CD14-positive monocyte (primary cell): Measurements from ENCODE around the gene EMC8. TPM values are rescaled to one million over a fixed set of nuclear protein-coding genes. Genes with fewer than 3 reads are reported as not detected.

Experiments
- DNase-seq, 3 donors: peaks; one replicate each; pipeline ENCODE4 v3.0.0-alpha.2; 2011 to 2022
- H2AFZ ChIP-seq: 2 replicates; pipeline ENCODE4 v1.6.0; 2012; ENCODE audit warnings: mild to moderate bottlenecking, low read depth, low read length, inconsistent platforms; ENCODE audit not compliant: insufficient read depth, poor library complexity, severe bottlenecking
- H3K27ac ChIP-seq, 2 donors: 1 replicate in 1 of 2; 2 replicates in 1 of 2; pipeline ENCODE4 v1.5.1; 2012 to 2013; ENCODE audit warnings: low read length in 2 of 2, control low read depth in 1 of 2, inconsistent platforms in 1 of 2, low read depth in 1 of 2, mild to moderate bottlenecking in 1 of 2
- H3K27me3 ChIP-seq, 2 donors: one replicate each; pipeline versions ENCODE4 v1.6.0 to v1.6.1; 2011 to 2013; ENCODE audit warnings: low read length in 2 of 2; ENCODE audit not compliant: control insufficient read depth in 2 of 2, insufficient read depth in 2 of 2
- H3K36me3 ChIP-seq, 2 donors: replicated peaks in 1 of 2; 1 replicate in 1 of 2; 2 replicates in 1 of 2; pipeline versions ENCODE4 v1.5.1 to v1.6.1; 2012 to 2013; ENCODE audit warnings: low read length in 2 of 2, control low read depth in 1 of 2, inconsistent platforms in 1 of 2, mild to moderate bottlenecking in 1 of 2; ENCODE audit not compliant: insufficient read depth in 2 of 2, control insufficient read depth in 1 of 2
- H3K4me1 ChIP-seq, 2 donors: 1 replicate in 1 of 2; 2 replicates in 1 of 2; pipeline versions ENCODE4 v1.5.1 to v1.6.1; 2012 to 2013; ENCODE audit warnings: low read length in 2 of 2, control low read depth in 1 of 2, inconsistent platforms in 1 of 2, mild to moderate bottlenecking in 1 of 2, moderate library complexity in 1 of 2; ENCODE audit not compliant: insufficient read depth in 2 of 2, control insufficient read depth in 1 of 2
- H3K4me2 ChIP-seq: replicated peaks from 2 replicates; pipeline ENCODE3; 2012; ENCODE audit warnings: low read length, moderate library complexity, mild to moderate bottlenecking; ENCODE audit not compliant: poor library complexity, severe bottlenecking; ENCODE audit errors: extremely low read depth
- H3K4me3 ChIP-seq, 3 experiments: fragments of 200-600 bp in 1 of 3; sonication (generic) in 1 of 3; replicated peaks in 1 of 3; 1 replicate in 2 of 3; 2 replicates in 1 of 3; pipeline ENCODE4 v1.5.1; 2011 to 2013; ENCODE audit warnings: low read length in 3 of 3, mild to moderate bottlenecking in 3 of 3, control low read depth in 2 of 3, low read depth in 2 of 3, inconsistent platforms in 1 of 3, moderate library complexity in 1 of 3
- H3K79me2 ChIP-seq: 2 replicates; pipeline ENCODE4 v1.6.0; 2012; ENCODE audit warnings: mild to moderate bottlenecking, control low read depth, inconsistent platforms, low read length, moderate library complexity; ENCODE audit not compliant: insufficient read depth
- H3K9ac ChIP-seq: 2 replicates; pipeline ENCODE4 v1.6.0; 2017; ENCODE audit warnings: low read length, mild to moderate bottlenecking; ENCODE audit not compliant: insufficient read depth, poor library complexity, severe bottlenecking
- H3K9me3 ChIP-seq, 2 donors: replicated peaks in 1 of 2; 1 replicate in 1 of 2; 2 replicates in 1 of 2; pipeline versions ENCODE4 v1.5.1 to v1.6.1; 2012 to 2013; ENCODE audit warnings: low read length in 2 of 2, control low read depth in 1 of 2; ENCODE audit not compliant: control insufficient read depth in 1 of 2, insufficient read depth in 1 of 2
- H4K20me1 ChIP-seq: 2 replicates; pipeline ENCODE4 v1.6.0; 2012; ENCODE audit warnings: mild to moderate bottlenecking, low read length, control low read depth, moderate library complexity; ENCODE audit not compliant: insufficient read depth
- H3K27ac Mint-ChIP-seq, 7 donors: one replicate each; pipeline ENCODE4 v1.8.0; 2020; ENCODE audit warnings: mild to moderate bottlenecking in 7 of 7, mixed read lengths in 7 of 7, moderate library complexity in 6 of 7, inconsistent platforms in 2 of 7
- H3K27me3 Mint-ChIP-seq, 3 donors: one replicate each; pipeline ENCODE4 v1.8.0; 2021 to 2022; ENCODE audit warnings: low read depth in 3 of 3, mild to moderate bottlenecking in 3 of 3, mixed read lengths in 3 of 3, moderate library complexity in 3 of 3, inconsistent platforms in 1 of 3
- H3K36me3 Mint-ChIP-seq, 2 donors: one replicate each; pipeline ENCODE4 v1.8.0; 2020; ENCODE audit warnings: mixed read lengths in 2 of 2, inconsistent platforms in 1 of 2, mild to moderate bottlenecking in 1 of 2
- H3K4me1 Mint-ChIP-seq: one replicate; pipeline ENCODE4 v1.8.0; 2020; ENCODE audit warnings: mild to moderate bottlenecking, mixed read lengths
- H3K4me3 Mint-ChIP-seq, 2 donors: one replicate each; pipeline ENCODE4 v1.8.0; 2020; ENCODE audit warnings: mild to moderate bottlenecking in 2 of 2, mixed read lengths in 2 of 2, moderate library complexity in 1 of 2
- H3K9me3 Mint-ChIP-seq, 7 donors: one replicate each; pipeline ENCODE4 v1.8.0; 2020 to 2022; ENCODE audit warnings: mixed read lengths in 7 of 7, mild to moderate bottlenecking in 6 of 7, moderate library complexity in 6 of 7, inconsistent platforms in 2 of 7
- CTCF ChIP-seq: fragments of 200-600 bp; IDR thresholded peaks from one replicate; pipeline ENCODE4 v1.8.0; 2022; ENCODE audit warnings: antibody characterized with exemption, mild to moderate bottlenecking
- WGBS: methylation state at CpG from one replicate; pipeline ENCODE4 v1.1.5; 2013; ENCODE audit warnings: missing lambda C conversion rate; ENCODE audit not compliant: insufficient coverage; 5-methylcytosine and 5-hydroxymethylcytosine counted together
- intact Hi-C, 2 donors: fragments of 100-400 bp; cut with micrococcal nuclease; formaldehyde crosslinking; loops; one replicate each; pipeline versions ENCODE4 v1.15.0 to v1.15.1; 2023
- polyA plus RNA-seq, 3 donors: library from polyadenylated mRNA; depleted of rRNA in 1 of 3; unstranded in 2 of 3; stranded (reverse) in 1 of 3; fragments of 300-500 nt in 2 of 3; fragments of >200 nt in 1 of 3; fragmentation: Illumina TruSeq in 2 of 3; gene quantifications; 1 replicate in 2 of 3; 2 replicates in 1 of 3; pipeline ENCODE4 v1.2.3, GENCODE V29; 2012 to 2021

Gene EMC8
- polyA plus RNA-seq, 3 donors: 28.2 to 30.0 (median 29.9) TPM

DNA sequence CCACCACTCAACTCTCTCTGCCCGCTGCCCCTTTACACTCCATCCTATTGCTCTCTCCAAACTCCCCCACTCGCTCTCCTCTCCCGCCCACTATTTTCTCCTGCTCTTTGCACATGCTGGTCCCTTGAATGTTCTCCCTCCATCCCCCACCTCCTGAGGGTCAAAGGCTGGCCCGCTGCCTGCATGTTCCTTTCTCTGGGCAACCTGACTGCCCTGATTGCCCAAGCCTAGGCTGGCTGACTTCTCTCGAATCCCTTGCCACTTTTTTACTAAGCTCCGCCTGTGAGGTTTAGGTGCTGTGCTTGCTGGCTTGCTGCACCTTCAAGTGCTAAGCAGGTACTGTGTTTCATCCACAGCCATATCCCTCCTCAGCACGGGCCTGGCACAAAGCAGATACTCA is 2.7 kb downstream of the EMC8 start:
- Mint-ChIP-seq H3K9me3 (peaks cover 0 to 3% (median 0%) of the 10 kb centered on the region in 7 donors), H3K27ac (peak overlapping the region in 1 of 7 donors; percentile 32), H3K4me3 (no peak overlapping the region), H3K36me3 (peaks cover 60 to 61% of the 10 kb centered on the region in 2 donors), H3K4me1 (peaks cover 29% of the 10 kb centered on the region), H3K27me3 (peaks cover 0 to 8% (median 0%) of the 10 kb centered on the region in 3 donors)
- DNase-seq: no peak
- Histone ChIP-seq H4K20me1 (peaks cover 74% of the 10 kb centered on the region), H3K36me3 (peaks cover 51 to 68% of the 10 kb centered on the region in 2 donors), H3K27ac (peak overlapping the region in 1 of 2 donors; percentile 19), H3K9me3 (no peaks in the 10 kb centered on the region), H3K4me2 (no peak overlapping the region), H3K27me3 (no peaks in the 10 kb centered on the region), H3K4me1 (peaks cover 19 to 27% of the 10 kb centered on the region in 2 donors), H2AFZ (no peak overlapping the region), H3K4me3 (no peak overlapping the region), H3K9ac (no peak overlapping the region), H3K79me2 (peaks cover 100% of the 10 kb centered on the region)
- WGBS: 93% methylated on average over 5 of the region's 7 CpGs
- intact Hi-C loops: no loop called here
- TF ChIP-seq CTCF: no peak

DNA sequence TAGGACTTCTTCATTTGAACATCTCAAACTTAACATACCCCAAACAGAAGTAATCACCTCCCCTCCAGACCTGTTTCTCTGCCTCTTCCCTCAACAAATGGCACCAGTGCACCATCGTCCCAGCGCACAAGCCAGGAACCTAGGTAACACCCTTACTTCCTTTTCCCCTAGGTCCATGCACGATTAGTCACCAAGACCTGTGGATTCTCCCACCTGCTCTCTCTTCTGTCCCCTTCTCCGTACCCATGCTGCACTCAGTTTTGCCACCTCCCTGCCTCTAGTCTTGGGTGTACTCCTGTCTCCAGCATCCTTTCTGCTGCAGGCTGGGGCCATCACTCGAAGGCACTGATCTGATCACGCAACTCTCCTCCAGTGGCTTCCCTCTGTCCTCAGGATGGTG is 3.2 kb downstream of the EMC8 start:
- peaks cover 27% of the 10 kb centered on the region for H3K4me1 Mint-ChIP-seq
- Histone ChIP-seq H3K27me3 (no peaks in the 10 kb centered on the region), H3K4me2 (no peak overlapping the region), H3K9ac (no peak overlapping the region), H2AFZ (no peak overlapping the region), H3K4me3 (no peak overlapping the region), H3K4me1 (peaks cover 19 to 27% of the 10 kb centered on the region in 2 donors), H3K79me2 (peaks cover 98% of the 10 kb centered on the region), H3K27ac (no peak overlapping the region), H3K36me3 (peaks cover 52 to 67% of the 10 kb centered on the region in 2 donors), H3K9me3 (no peaks in the 10 kb centered on the region), H4K20me1 (peaks cover 78% of the 10 kb centered on the region)
- peaks cover 0 to 4% (median 0%) of the 10 kb centered on the region in 7 donors for H3K9me3 Mint-ChIP-seq
- peak overlapping the region in 2 of 7 donors; percentile 18 to 32 for H3K27ac Mint-ChIP-seq
- DNase-seq: no peak
- peaks cover 60 to 61% of the 10 kb centered on the region in 2 donors for H3K36me3 Mint-ChIP-seq
- no peak overlapping the region for H3K4me3 Mint-ChIP-seq
- intact Hi-C loops: no loop called here
- WGBS: 91% methylated on average over 6 of the region's 6 CpGs
- peaks cover 0 to 5% (median 0%) of the 10 kb centered on the region in 3 donors for H3K27me3 Mint-ChIP-seq
- TF ChIP-seq CTCF: no peak
